Erythroblast (primary cell): Measurements from ENCODE around the gene CROCC2.

Experiments used
- GATA1 ChIP-seq: IDR thresholded peaks from 2 replicates; pipeline ENCODE4 v1.6.1; 2011; ENCODE audit warnings: low read depth, mild to moderate bottlenecking, control low read depth, low read length, moderate library complexity
- POLR2A ChIP-seq: IDR thresholded peaks from 2 replicates; pipeline ENCODE4 v1.6.1; 2011; ENCODE audit warnings: mild to moderate bottlenecking, low read length

GRCh38 chr2:240921995-240922244 lies 15.8 kb downstream of the CROCC2 start:
- TF ChIP-seq POLR2A, result no peak
- TF ChIP-seq GATA1, result no peak
